ENCODE measurements around the gene TIMM44.
"Not testable (repeated sequence)": the region's sequence is repeated elsewhere in the genome, so short reads cannot be mapped to it uniquely, and the experiment has no call there.

Gene TIMM44

GRCh38 chr19:7925171-7925851 lies 18.2 kb downstream of the TIMM44 start:
- DNase-seq (ENCODE audit: low spot score): peak; percentile 74

- DNase-seq (ENCODE audit: low spot score): no peak
Observed at GRCh38 chr19:7924651-7925170, 18.8 kb downstream of the TIMM44 start.

GRCh38 chr19:7924241-7924640 lies 19.2 kb downstream of the TIMM44 start:
- no peak for DNase-seq (ENCODE audit: low spot score)

DNA sequence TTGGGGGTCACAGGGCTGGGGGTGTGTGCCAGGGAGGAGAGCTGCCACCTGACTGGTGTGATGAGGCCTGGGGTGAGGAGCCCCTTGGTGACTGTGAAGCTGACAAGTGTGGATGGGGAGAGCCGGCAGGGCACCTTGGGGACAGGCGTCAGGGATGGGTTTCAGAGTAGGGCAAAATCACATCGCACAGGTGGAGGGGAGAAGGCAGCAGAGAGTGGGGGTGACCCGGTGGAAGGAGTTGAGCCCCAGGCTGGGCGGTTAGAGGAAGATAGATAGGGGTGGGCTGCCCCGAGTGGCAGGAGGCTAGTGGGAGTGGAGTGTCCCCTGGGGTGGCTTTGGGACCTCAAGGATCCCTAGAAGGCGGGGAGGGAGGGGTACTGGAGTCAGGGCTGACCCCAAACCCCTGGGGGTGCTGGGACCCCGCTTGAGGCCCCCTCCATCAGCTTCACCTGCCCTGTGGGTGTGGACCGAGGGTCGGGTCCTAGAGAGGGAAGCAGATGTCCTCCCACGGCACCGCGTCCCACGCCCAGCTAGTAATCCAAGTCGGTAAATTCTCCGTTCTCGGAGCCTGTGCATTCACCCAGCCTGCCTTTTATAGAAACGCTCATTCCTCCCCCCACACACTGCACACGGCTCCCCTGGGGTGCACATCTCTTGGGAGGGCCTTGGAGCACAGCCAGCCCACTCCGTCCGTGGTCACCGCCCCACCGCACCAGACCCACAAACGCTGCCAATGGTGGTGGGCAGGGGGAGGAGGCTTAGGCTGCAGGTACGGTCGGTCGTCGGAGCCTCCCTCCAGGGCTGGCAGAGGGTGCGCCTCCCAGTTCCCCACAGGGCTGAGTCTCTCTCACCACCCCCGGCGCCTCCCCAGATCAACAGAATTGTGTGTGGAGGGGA lies 19.9 kb downstream of the TIMM44 start:
- no peak for DNase-seq (ENCODE audit: low spot score)

GRCh38 chr19:7922836-7923195 lies 20.6 kb downstream of the TIMM44 start:
- no peak for DNase-seq (ENCODE audit: low spot score)

DNA sequence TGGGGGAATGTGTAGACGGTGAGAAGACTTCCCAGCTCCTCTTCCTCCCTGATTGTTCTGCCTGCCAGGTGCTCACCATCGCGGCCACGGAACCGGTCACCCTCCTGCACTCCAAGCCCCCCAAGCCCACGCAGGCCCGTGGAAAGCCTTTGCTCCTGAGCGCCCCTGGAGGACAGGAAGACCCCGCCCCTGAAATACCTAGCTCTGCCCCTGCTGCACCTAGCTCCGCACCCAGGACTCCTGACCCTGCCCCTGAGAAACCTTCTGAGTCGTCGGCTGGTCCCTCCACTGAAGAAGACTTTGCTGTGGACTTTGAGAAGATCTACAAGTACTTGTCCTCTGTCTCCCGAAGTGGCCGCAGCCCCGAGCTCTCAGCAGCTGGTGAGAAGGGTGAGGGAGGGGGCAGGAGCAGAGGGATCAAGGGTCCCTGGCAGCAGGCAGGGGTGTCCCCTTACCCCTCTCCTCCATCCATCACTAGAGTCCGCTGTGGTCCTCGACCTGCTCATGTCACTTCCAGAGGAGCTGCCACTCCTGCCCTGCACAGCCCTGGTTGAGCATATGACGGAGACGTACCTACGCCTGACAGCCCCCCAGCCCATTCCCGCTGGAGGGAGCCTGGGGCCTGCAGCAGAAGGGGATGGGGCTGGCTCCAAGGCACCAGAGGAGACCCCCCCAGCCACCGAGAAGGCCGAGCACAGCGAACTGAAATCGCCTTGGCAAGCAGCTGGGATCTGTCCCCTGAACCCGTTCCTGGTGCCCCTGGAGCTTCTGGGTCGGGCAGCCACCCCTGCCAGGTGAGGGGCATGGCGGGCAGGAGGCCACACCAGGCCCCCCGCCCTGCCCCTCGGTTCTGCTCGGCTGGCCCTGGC lies 21.3 kb downstream of the TIMM44 start:
- no peak for DNase-seq (ENCODE audit: low spot score)

DNA sequence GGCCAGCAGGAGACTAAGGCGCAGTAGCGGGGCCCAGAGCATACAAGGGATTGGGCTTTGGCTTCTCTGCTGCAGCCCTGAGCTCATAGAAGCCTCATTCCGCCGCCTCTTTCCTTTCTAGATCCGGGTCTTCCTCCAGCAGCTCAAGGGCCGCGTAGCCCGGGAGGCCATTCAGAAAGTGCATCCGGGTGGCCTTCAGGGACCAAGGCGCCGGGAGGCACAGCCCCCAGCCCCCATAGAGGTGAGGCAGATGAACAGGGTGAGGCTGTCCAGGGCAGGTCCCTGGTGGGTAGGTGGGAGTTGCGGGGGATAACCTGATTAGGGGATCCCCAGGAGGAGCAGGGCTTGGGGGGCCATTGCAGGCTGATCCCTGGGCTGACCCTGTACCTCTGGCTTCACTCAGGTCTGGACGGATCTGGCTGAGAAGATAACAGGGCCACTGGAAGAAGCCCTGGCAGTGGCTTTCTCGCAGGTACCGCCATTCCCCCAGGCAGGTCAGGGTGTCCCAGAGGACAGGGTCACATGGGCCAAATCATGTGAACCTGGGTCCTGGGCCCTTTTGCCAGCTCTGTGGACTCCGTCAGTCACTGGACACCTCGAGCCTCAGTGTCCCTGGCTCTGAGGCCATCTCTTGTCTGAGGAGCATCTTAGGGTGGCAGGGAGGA lies 22.0 kb downstream of the TIMM44 start:
- DNase-seq (ENCODE audit: low spot score): no peak

GRCh38 chr19:7920519-7921301 lies 22.8 kb downstream of the TIMM44 start:
- DNase-seq (ENCODE audit: low spot score): peak; percentile 100

- DNase-seq (ENCODE audit: low spot score): peak; percentile 97
Observed at GRCh38 chr19:7919610-7920518, 23.6 kb downstream of the TIMM44 start, which contains the start of gene SNAPC2. SNAPC2 (plus strand) TSS chr19:7920338; CDS start chr19:7920367, 29 bp downstream.

DNA sequence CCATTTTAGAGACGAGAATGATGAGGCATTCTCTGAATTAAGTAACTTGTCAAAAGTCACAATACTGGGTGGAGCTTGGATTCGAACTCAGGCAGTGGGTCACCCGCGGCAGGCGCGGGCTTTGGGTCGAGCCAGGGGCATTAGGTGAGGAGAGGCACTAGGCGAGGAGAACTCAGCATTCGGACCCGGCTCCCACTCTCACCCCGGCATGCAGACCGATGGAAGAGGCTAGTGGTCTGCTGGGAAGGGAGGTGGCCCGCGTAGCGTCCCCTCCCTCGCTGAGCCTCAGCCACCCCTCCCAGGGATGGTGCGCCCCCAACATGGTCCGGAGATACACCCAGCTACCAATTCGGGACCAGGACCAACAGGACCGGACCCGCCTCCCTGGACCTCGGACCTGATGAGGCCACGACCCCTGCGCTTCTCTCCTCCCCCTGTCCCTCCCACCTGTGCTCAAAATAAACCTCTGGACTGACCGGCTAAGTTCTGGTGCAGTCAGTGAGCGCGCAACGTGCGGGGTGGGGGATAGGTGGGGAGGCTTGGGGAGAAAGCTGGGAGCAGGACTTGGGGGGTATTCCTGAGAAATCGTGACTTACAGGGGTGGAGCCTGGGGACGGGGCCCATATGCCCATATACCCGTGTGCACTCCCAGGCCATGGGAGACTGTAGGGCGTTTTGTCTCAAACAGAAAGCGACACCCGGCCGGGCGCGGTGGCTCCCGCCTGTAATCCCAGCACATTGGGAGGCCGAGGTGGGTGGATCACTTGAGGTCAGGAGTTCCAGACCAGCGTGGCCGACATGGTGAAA lies 24.6 kb downstream of the TIMM44 start:
- no peak for DNase-seq (ENCODE audit: low spot score)

GRCh38 chr19:7918062-7918614 lies 25.3 kb downstream of the TIMM44 start:
- DNase-seq (ENCODE audit: low spot score): not testable (repeated sequence)

GRCh38 chr19:7917267-7918061 lies 26.0 kb downstream of the TIMM44 start:
- DNase-seq (ENCODE audit: low spot score): peak; percentile 64

GRCh38 chr19:7916955-7917266 lies 26.6 kb downstream of the TIMM44 start:
- no peak for DNase-seq (ENCODE audit: low spot score)

GRCh38 chr19:7916103-7916954 lies 27.1 kb downstream of the TIMM44 start:
- peak; percentile 46 for DNase-seq (ENCODE audit: low spot score)

DNA sequence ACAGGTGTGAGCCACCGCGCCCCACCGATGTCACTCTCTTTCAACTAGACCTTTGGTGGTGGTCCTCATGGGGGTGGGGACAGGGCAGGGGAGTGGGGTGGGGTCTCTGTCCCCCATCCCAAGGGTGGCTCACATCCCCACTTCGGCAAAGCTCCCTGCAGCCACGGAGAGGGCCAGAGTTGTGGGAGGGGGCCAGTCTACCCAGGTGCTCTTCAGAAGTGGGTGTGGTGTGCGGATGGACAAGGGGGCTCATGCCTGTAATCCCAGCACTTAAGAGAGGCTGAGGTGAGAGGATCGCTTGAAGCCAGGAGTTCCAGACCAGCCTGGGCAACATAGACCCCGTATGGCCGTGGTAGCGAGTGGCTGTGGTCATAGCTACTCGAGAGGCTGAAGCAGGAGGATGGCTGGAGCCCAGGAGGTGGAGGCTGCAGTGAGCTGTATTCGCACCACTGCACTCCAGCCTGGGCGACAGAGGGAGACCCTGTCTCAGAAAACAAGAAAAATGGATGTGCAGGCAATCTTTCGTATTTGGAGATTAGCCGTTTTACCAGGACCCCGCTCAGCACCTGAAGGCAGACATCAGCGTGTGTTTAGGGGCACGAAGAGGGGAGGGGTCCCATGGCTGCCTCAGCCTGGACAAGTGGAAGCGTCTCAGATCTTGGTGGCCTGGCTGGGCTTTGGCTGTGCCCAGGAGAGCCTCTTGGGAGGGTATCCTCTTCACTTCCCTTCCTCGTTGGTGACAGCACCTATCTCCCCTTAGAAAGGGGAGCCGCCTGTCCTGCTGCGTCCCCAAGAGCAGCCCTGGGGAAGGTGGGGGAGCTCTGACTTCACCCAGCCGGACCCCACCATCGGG lies 28.0 kb downstream of the TIMM44 start:
- DNase-seq (ENCODE audit: low spot score): no peak

DNA sequence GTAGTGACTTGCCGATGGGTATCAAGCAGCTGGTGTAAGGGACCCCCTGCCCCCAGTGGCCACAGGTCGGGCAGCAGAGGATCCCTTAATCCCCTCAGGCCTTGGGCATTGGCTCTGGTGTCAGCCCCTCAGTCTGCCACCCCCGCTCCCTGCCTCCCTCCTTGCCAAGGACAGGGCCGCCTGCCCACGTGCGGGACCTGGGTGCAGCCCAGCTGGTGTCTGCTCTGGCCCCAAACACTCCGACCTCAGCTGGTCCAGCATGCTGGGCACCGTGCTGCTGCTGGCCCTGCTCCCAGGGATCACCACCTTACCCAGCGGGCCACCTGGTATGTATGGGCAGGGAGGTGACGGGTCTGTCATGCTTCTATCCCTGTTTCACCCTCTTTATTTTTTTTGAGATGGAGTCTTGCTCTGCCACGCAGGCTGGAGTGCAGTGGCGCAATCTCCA lies 28.8 kb downstream of the TIMM44 start, which contains the start of gene TGFBR3L:
TGFBR3L (plus strand) TSS at position 233 of the 448 bp plus-strand sequence.
- DNase-seq (ENCODE audit: low spot score): no peak
